MG63 (cell line): ENCODE data around the gene APBB2. TPM values are rescaled to one million over a fixed set of nuclear protein-coding genes. Genes with fewer than 3 reads are reported as not detected.

Experiments used
- DNase-seq: peaks from one replicate; pipeline ENCODE4 v3.0.0-alpha.2; 2020
- H3K27me3 ChIP-seq: fragments of 250-450 bp; sonication (Bioruptor Pico); 2 replicates; pipeline ENCODE4 v1.5.1; 2020; ENCODE audit warnings: mild to moderate bottlenecking, moderate library complexity
- H3K36me3 ChIP-seq: fragments of 250-450 bp; sonication (Bioruptor Pico); 2 replicates; pipeline ENCODE4 v1.5.1; 2020; ENCODE audit warnings: mild to moderate bottlenecking, moderate library complexity
- H3K4me3 ChIP-seq: fragments of 250-450 bp; sonication (Bioruptor Pico); 2 replicates; pipeline ENCODE4 v1.5.1; 2020; ENCODE audit warnings: mild to moderate bottlenecking, moderate library complexity
- H3K9me3 ChIP-seq: fragments of 250-450 bp; sonication (Bioruptor Pico); 2 replicates; pipeline ENCODE4 v1.5.1; 2020; ENCODE audit warnings: mild to moderate bottlenecking, moderate library complexity
- total RNA-seq: library from RNA; depleted of rRNA; stranded (reverse); fragments of >200 nt; shearing (Covaris generic); gene quantifications from 2 replicates; pipeline ENCODE4 v1.2.3, GENCODE V29; 2014; ENCODE audit warnings: low replicate concordance

Gene APBB2
- total RNA-seq, 1 experiment from 2014 or later: 36.1 TPM

GRCh38 chr4:41203841-41204240 is 10.5 kb downstream of the APBB2 start:
- no peak overlapping the region for H3K4me3 ChIP-seq
- DNase-seq: no peak
- H3K9me3 ChIP-seq: no peaks in the 10 kb centered on the region
- no peaks in the 10 kb centered on the region for H3K27me3 ChIP-seq
- H3K36me3 ChIP-seq: no peaks in the 10 kb centered on the region

- Histone ChIP-seq H3K9me3 (no peaks in the 10 kb centered on the region), H3K36me3 (no peaks in the 10 kb centered on the region), H3K27me3 (no peaks in the 10 kb centered on the region), H3K4me3 (no peak overlapping the region)
- no peak for DNase-seq
Measured at GRCh38 chr4:41202820-41203568, 11.3 kb downstream of the APBB2 start.

GRCh38 chr4:41202356-41202755 is 12.0 kb downstream of the APBB2 start:
- Histone ChIP-seq H3K36me3 (no peaks in the 10 kb centered on the region), H3K9me3 (no peaks in the 10 kb centered on the region), H3K4me3 (no peak overlapping the region), H3K27me3 (no peaks in the 10 kb centered on the region)
- DNase-seq: no peak

- DNase-seq: no peak
- Histone ChIP-seq H3K4me3 (no peak overlapping the region), H3K36me3 (no peaks in the 10 kb centered on the region), H3K9me3 (no peaks in the 10 kb centered on the region), H3K27me3 (no peaks in the 10 kb centered on the region)
Measured at GRCh38 chr4:41200486-41201017, 13.8 kb downstream of the APBB2 start.

- H3K27me3 ChIP-seq: no peaks in the 10 kb centered on the region
- no peak for DNase-seq
- no peaks in the 10 kb centered on the region for H3K9me3 ChIP-seq
- H3K36me3 ChIP-seq: no peaks in the 10 kb centered on the region
- no peak overlapping the region for H3K4me3 ChIP-seq
Measured at GRCh38 chr4:41199788-41200187, 14.6 kb downstream of the APBB2 start.

GRCh38 chr4:41197996-41198395 is 16.3 kb downstream of the APBB2 start:
- Histone ChIP-seq H3K9me3 (no peaks in the 10 kb centered on the region), H3K36me3 (no peaks in the 10 kb centered on the region), H3K27me3 (no peaks in the 10 kb centered on the region), H3K4me3 (no peak overlapping the region)
- DNase-seq: no peak

- no peaks in the 10 kb centered on the region for H3K36me3 ChIP-seq
- no peak for DNase-seq
- H3K9me3 ChIP-seq: 0 out of 2 replicates have a peak, but pooled peaks cover under 1% of the 10 kb centered on the region
- H3K4me3 ChIP-seq: no peak overlapping the region
- H3K27me3 ChIP-seq: no peaks in the 10 kb centered on the region
Measured at GRCh38 chr4:41197495-41197894, 16.8 kb downstream of the APBB2 start.

- Histone ChIP-seq H3K27me3 (no peaks in the 10 kb centered on the region), H3K9me3 (0 out of 2 replicates have a peak, but pooled peaks cover 3% of the 10 kb centered on the region), H3K4me3 (no peak overlapping the region), H3K36me3 (no peaks in the 10 kb centered on the region)
- DNase-seq: no peak
Measured at GRCh38 chr4:41196633-41197332, 17.6 kb downstream of the APBB2 start.

GRCh38 chr4:41192136-41192535 is 22.2 kb downstream of the APBB2 start:
- no peaks in the 10 kb centered on the region for H3K27me3 ChIP-seq
- no peak overlapping the region for H3K4me3 ChIP-seq
- DNase-seq: no peak
- H3K9me3 ChIP-seq: 0 out of 2 replicates have a peak, but pooled peaks cover 3% of the 10 kb centered on the region
- H3K36me3 ChIP-seq: no peaks in the 10 kb centered on the region

GRCh38 chr4:41189666-41190065 is 24.7 kb downstream of the APBB2 start:
- no peak overlapping the region for H3K4me3 ChIP-seq
- 0 out of 2 replicates have a peak, but pooled peaks cover 3% of the 10 kb centered on the region for H3K9me3 ChIP-seq
- no peaks in the 10 kb centered on the region for H3K27me3 ChIP-seq
- no peaks in the 10 kb centered on the region for H3K36me3 ChIP-seq
- no peak for DNase-seq

- Histone ChIP-seq H3K27me3 (no peaks in the 10 kb centered on the region), H3K9me3 (0 out of 2 replicates have a peak, but pooled peaks cover 3% of the 10 kb centered on the region), H3K36me3 (no peaks in the 10 kb centered on the region), H3K4me3 (no peak overlapping the region)
- DNase-seq: no peak
Measured at GRCh38 chr4:41189076-41189475, 25.3 kb downstream of the APBB2 start.

GRCh38 chr4:41185614-41186592 is 28.4 kb downstream of the APBB2 start:
- H3K36me3 ChIP-seq: no peaks in the 10 kb centered on the region
- no peaks in the 10 kb centered on the region for H3K27me3 ChIP-seq
- H3K4me3 ChIP-seq: no peak overlapping the region
- no peak for DNase-seq
- H3K9me3 ChIP-seq: no peaks in the 10 kb centered on the region

- DNase-seq: no peak
- no peak overlapping the region for H3K4me3 ChIP-seq
- H3K9me3 ChIP-seq: no peaks in the 10 kb centered on the region
- no peaks in the 10 kb centered on the region for H3K36me3 ChIP-seq
- H3K27me3 ChIP-seq: no peaks in the 10 kb centered on the region
Measured at GRCh38 chr4:41184009-41184408, 30.3 kb downstream of the APBB2 start.

- no peak overlapping the region for H3K4me3 ChIP-seq
- no peak for DNase-seq
- H3K9me3 ChIP-seq: no peaks in the 10 kb centered on the region
- no peaks in the 10 kb centered on the region for H3K27me3 ChIP-seq
- no peaks in the 10 kb centered on the region for H3K36me3 ChIP-seq
Measured at GRCh38 chr4:41183021-41183553, 31.3 kb downstream of the APBB2 start.

- no peak overlapping the region for H3K4me3 ChIP-seq
- no peaks in the 10 kb centered on the region for H3K36me3 ChIP-seq
- H3K27me3 ChIP-seq: no peaks in the 10 kb centered on the region
- H3K9me3 ChIP-seq: no peaks in the 10 kb centered on the region
- no peak for DNase-seq
Measured at GRCh38 chr4:41181037-41181436, 33.3 kb downstream of the APBB2 start.

GRCh38 chr4:41179498-41180195 is 34.7 kb downstream of the APBB2 start:
- Histone ChIP-seq H3K9me3 (no peaks in the 10 kb centered on the region), H3K36me3 (no peaks in the 10 kb centered on the region), H3K4me3 (no peak overlapping the region), H3K27me3 (no peaks in the 10 kb centered on the region)
- DNase-seq: no peak
